K562 (cell line): ENCODE measurements around the gene OXSR1.

Experiments used
- ELF1 ChIP-seq: fragments of 200-800 bp; sonication (Bioruptor generic); IDR thresholded peaks from 2 replicates; pipeline ENCODE4 v1.6.1; 2016; ENCODE audit warnings: missing genetic modification characterization, missing compliant biosample characterization
- ESRRA ChIP-seq: fragments of 450-650 bp; IDR thresholded peaks from 2 replicates; pipeline ENCODE4 v1.6.1; 2014; ENCODE audit warnings: low read depth, mild to moderate bottlenecking, moderate library complexity, borderline replicate concordance
- FOXP1 ChIP-seq: sonication (generic); formaldehyde crosslinking; IDR thresholded peaks from 2 replicates; pipeline ENCODE4 v1.8.0; 2022; ENCODE audit warnings: mild to moderate bottlenecking, missing genetic modification reagents
- KAT2B ChIP-seq: IDR thresholded peaks from one replicate; pipeline ENCODE4 v1.6.1; 2012; ENCODE audit warnings: low read depth, mild to moderate bottlenecking, control low read depth, inconsistent platforms, low read length, moderate library complexity
- NFIC ChIP-seq: fragments of 450-650 bp; IDR thresholded peaks from 2 replicates; pipeline ENCODE4 v1.6.1; 2017; ENCODE audit warnings: mild to moderate bottlenecking, inconsistent platforms
- RNF2 ChIP-seq: sonication (generic); IDR thresholded peaks from 2 replicates; pipeline ENCODE4 v1.6.1; 2016
- YY1 ChIP-seq, 3 experiments: IDR thresholded peaks; 2 replicates each; pipeline ENCODE4 v1.6.1; 2011; ENCODE audit warnings: low read length in 2 of 3, mild to moderate bottlenecking in 2 of 3, moderate library complexity in 2 of 3, borderline replicate concordance in 1 of 3, control low read depth in 1 of 3, low read depth in 1 of 3; ENCODE audit not compliant: insufficient read depth in 3 of 3, insufficient replicate concordance in 2 of 3, control insufficient read depth in 1 of 3, insufficient read length in 1 of 3; ENCODE audit errors: extremely low read depth in 1 of 3
- TF ChIP-seq, protein P1 (sequence below): fragments of 450-650 bp; IDR thresholded peaks from 2 replicates; pipeline ENCODE4 v1.6.1; 2016; ENCODE audit warnings: borderline replicate concordance
- TF ChIP-seq, protein P2 (sequence below): fragments of 450-650 bp; IDR thresholded peaks from 2 replicates; pipeline ENCODE4 v1.6.1; 2018; ENCODE audit not compliant: partially characterized antibody

DNA sequence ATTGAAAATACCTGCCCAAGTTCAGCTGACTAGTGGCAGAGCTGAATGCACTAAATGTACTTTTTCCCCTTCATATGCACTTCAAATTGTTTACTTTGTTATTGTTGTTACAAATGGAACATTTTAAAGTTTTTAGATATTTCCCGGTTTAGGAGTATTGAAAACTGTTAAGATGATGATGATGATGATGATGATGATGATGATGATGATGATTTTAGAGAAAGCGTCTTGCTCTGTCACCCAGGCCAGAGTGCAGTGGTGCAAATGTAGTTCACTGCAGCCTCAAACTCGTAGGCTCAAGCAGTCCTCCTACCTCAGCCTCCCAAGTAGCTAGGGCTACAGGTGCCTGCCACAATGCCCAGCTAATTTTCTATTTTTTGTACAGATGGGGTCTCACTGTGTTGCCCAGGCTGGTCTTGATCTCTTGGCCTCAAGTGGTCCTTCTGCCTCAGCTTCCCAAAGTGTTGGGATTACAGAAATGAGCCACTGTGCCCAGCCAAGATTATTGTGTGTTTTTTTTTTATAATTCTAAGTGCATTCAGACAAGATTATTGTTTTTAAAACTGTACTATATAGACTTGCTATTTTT is 54.4 kb downstream of the OXSR1 start:
- TF ChIP-seq KAT2B (no peak), ESRRA (no peak), RNF2 (no peak), ELF1 (no peak), YY1 (IDR thresholded peaks at IDR 0.05; ENCODE audit: borderline replicate concordance in 1 of 3, control insufficient read depth in 1 of 3, extremely low read depth in 1 of 3, insufficient read depth in 3 of 3, insufficient read length in 1 of 3, insufficient replicate concordance in 2 of 3, low read depth in 1 of 3, low read length in 2 of 3) (no peak), FOXP1 (CRISPR knock-in tag) (no peak), NFIC (no peak)
- TF ChIP-seq, protein P1, sequence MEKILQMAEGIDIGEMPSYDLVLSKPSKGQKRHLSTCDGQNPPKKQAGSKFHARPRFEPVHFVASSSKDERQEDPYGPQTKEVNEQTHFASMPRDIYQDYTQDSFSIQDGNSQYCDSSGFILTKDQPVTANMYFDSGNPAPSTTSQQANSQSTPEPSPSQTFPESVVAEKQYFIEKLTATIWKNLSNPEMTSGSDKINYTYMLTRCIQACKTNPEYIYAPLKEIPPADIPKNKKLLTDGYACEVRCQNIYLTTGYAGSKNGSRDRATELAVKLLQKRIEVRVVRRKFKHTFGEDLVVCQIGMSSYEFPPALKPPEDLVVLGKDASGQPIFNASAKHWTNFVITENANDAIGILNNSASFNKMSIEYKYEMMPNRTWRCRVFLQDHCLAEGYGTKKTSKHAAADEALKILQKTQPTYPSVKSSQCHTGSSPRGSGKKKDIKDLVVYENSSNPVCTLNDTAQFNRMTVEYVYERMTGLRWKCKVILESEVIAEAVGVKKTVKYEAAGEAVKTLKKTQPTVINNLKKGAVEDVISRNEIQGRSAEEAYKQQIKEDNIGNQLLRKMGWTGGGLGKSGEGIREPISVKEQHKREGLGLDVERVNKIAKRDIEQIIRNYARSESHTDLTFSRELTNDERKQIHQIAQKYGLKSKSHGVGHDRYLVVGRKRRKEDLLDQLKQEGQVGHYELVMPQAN, result no peak
- TF ChIP-seq, protein P2, sequence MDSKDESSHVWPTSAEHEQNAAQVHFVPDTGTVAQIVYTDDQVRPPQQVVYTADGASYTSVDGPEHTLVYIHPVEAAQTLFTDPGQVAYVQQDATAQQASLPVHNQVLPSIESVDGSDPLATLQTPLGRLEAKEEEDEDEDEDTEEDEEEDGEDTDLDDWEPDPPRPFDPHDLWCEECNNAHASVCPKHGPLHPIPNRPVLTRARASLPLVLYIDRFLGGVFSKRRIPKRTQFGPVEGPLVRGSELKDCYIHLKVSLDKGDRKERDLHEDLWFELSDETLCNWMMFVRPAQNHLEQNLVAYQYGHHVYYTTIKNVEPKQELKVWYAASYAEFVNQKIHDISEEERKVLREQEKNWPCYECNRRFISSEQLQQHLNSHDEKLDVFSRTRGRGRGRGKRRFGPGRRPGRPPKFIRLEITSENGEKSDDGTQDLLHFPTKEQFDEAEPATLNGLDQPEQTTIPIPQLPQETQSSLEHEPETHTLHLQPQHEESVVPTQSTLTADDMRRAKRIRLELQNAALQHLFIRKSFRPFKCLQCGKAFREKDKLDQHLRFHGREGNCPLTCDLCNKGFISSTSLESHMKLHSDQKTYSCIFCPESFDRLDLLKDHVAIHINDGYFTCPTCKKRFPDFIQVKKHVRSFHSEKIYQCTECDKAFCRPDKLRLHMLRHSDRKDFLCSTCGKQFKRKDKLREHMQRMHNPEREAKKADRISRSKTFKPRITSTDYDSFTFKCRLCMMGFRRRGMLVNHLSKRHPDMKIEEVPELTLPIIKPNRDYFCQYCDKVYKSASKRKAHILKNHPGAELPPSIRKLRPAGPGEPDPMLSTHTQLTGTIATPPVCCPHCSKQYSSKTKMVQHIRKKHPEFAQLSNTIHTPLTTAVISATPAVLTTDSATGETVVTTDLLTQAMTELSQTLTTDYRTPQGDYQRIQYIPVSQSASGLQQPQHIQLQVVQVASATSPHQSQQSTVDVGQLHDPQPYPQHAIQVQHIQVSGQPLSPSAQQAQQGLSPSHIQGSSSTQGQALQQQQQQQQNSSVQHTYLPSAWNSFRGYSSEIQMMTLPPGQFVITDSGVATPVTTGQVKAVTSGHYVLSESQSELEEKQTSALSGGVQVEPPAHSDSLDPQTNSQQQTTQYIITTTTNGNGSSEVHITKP, result no peak
